ENCODE results near the gene PHF2. TPM values are rescaled to one million over a fixed set of nuclear protein-coding genes. Genes with fewer than 3 reads are reported as not detected.
A peak's percentile ranks its signal among the peaks of the same experiment; 100 is the strongest.

The PHF2 gene
- total and polyA plus RNA-seq, 2 of the 8 experiments (the other 6 are each of a cell fraction or from before 2014, with no cell fraction given) = 3.4 to 9.4 TPM

GRCh38 chr9:93597871-93598646 is 21.7 kb downstream of the PHF2 start:
- Histone ChIP-seq H3K4me3 (ENCODE audit: extremely low read depth in 1 of 4, insufficient read depth in 2 of 4, low read depth in 3 of 4, low read length in 4 of 4) (no peak overlapping the region), H3K23me2 (ENCODE audit: low read depth, low read length) (peaks cover 3% of the 10 kb centered on the region), H3K18ac (ENCODE audit: extremely low read depth, low read length) (no peak overlapping the region), H3K14ac (ENCODE audit: insufficient read length) (no peak overlapping the region), H3K79me2 (ENCODE audit: control insufficient read depth in 1 of 2, insufficient read depth in 2 of 2, low read length in 2 of 2) (peaks cover 0 to 22% of the 10 kb centered on the region in 2 experiments; a peak in 2 of 4 replicates), H3K23ac (ENCODE audit: insufficient read length) (no peak overlapping the region), H3K4me1 (replicated peaks in 1 of 4; ENCODE audit: control insufficient read depth in 3 of 4, insufficient read depth in 4 of 4, low read length in 3 of 4) (peaks cover 9 to 36% (median 22%) of the 10 kb centered on the region in 4 experiments), H3K27ac (ENCODE audit: low read depth, low read length) (no peak overlapping the region), H3K4me2 (ENCODE audit: insufficient read depth in 1 of 2, low read depth in 2 of 2, low read length in 2 of 2) (no peak overlapping the region), H3K4ac (replicated peaks; ENCODE audit: insufficient read length, low read depth, low read length) (no peak overlapping the region), H2AFZ (ENCODE audit: low read length) (no peak overlapping the region), H2BK5ac (ENCODE audit: low read depth, low read length) (peak overlapping the region; percentile 98; the same call in 1 of the 2 replicates), H2BK120ac (replicated peaks; ENCODE audit: low read depth, low read length) (no peak overlapping the region), H4K8ac (ENCODE audit: extremely low read depth, insufficient read depth, low read length) (no peak overlapping the region), H2BK12ac (ENCODE audit: low read depth, low read length) (no peak overlapping the region; the same call in 1 of the 2 replicates), H3K9me3 (ENCODE audit: insufficient read depth in 2 of 2, low read depth in 1 of 2, low read length in 1 of 2) (no peaks in the 10 kb centered on the region), H4K20me1 (replicated peaks in 1 of 2; ENCODE audit: control insufficient read depth in 1 of 2, insufficient read depth in 2 of 2, low read length in 2 of 2) (peaks cover 0 to 8% of the 10 kb centered on the region in 2 experiments), H2BK20ac (ENCODE audit: low read length) (no peak overlapping the region), H3K36me3 (ENCODE audit: control insufficient read depth in 2 of 4, insufficient read depth in 4 of 4, low read length in 3 of 4) (no peaks in the 10 kb centered on the region), H2BK15ac (ENCODE audit: low read length) (no peak overlapping the region), H3K56ac (replicated peaks; ENCODE audit: insufficient read length, low read depth, low read length) (no peak overlapping the region), H3K79me1 (ENCODE audit: low read depth, low read length) (peaks cover 5% of the 10 kb centered on the region; the same call in 1 of the 2 replicates), H4K5ac (ENCODE audit: insufficient read length, low read depth, low read length) (no peak overlapping the region), H3K9ac (replicated peaks in 1 of 4; ENCODE audit: extremely low read depth in 1 of 4, low read depth in 3 of 4, low read length in 3 of 4) (no peak overlapping the region), H4K91ac (replicated peaks; ENCODE audit: insufficient read length, low read length) (peak overlapping the region; percentile 75), H2AK5ac (ENCODE audit: low read depth, low read length) (0 out of 2 replicates have a peak overlapping the region, but pooled peaks have one; percentile 96), H3K27me3 (replicated peaks in 1 of 4; ENCODE audit: control insufficient read depth in 3 of 4, extremely low read depth in 1 of 4, insufficient read depth in 3 of 4, low read length in 3 of 4) (no peaks in the 10 kb centered on the region; a peak in 1 of 7 replicates)
- POLR2A ChIA-PET (ENCODE audit: partially characterized antibody) = no interaction called here
- WGBS, 2 experiments (ENCODE audit: extremely low coverage in 1 of 2, insufficient coverage in 1 of 2, insufficient read length in 1 of 2, insufficient replicate concordance in 2 of 2, low coverage in 1 of 2, low lambda C conversion rate in 2 of 2, missing lambda C conversion rate in 1 of 2) = 89% methylated on average over 15 of the region's 15 CpGs; no CpG with 5 or more reads in 1 of the 2 experiments
- peak in 1 of 2 experiments; percentile 44 for DNase-seq (ENCODE audit: low read depth in 1 of 2, low spot score in 2 of 2)
- no peak for FAIRE-seq
- CTCF ChIA-PET (ENCODE audit: partially characterized antibody) = interaction anchor here (1.1 to 2.6 kb wide), 5 partner anchors 11 to 295 kb away, joined by 3 to 12 read pairs (median 4); no protein-coding TSS in a partner anchor
- TF ChIP-seq TAF7 (optimal IDR thresholded peaks at IDR 0.05; ENCODE audit: borderline replicate concordance, low read depth, low read length) (no peak), RBBP5 (IDR thresholded peaks at IDR 0.05; ENCODE audit: borderline replicate concordance, low read depth, low read length) (no peak), HDAC6 (IDR thresholded peaks at IDR 0.05; ENCODE audit: low read depth, low read length) (no peak), RAD21 (IDR thresholded peaks at IDR 0.05 in 1 of 2, conservative IDR thresholded peaks at IDR 0.05 in 1 of 2; ENCODE audit: low read depth in 2 of 2, low read length in 2 of 2) (no peak), CHD2 (IDR thresholded peaks at IDR 0.05; ENCODE audit: low read length) (no peak), TAF1 (IDR thresholded peaks at IDR 0.05; ENCODE audit: low read depth, low read length) (no peak), BRCA1 (IDR thresholded peaks at IDR 0.05; ENCODE audit: low read depth, low read length) (no peak), POU5F1 (IDR thresholded peaks at IDR 0.05; ENCODE audit: low read depth, low read length) (no peak), FOSL1 (IDR thresholded peaks at IDR 0.05; ENCODE audit: insufficient read depth, low read depth, low read length) (no peak), CREB1 (IDR thresholded peaks at IDR 0.05) (no peak), GABPA (IDR thresholded peaks at IDR 0.05; ENCODE audit: borderline replicate concordance, insufficient read depth, low read length) (no peak), TEAD4 (IDR thresholded peaks at IDR 0.05; ENCODE audit: low read depth, low read length) (no peak)

Measured in H1 (cell line).